Loucy (cell line): ENCODE results near the gene OBP2A.

Source experiments
- H2AFZ ChIP-seq: fragments of 200-600 bp; sonication (generic); 2 replicates; pipeline ENCODE4 v1.6.0; 2016; ENCODE audit warnings: antibody characterized with exemption, mild to moderate bottlenecking, low read length, moderate library complexity
- H3F3A ChIP-seq: fragments of 200-600 bp; 2 replicates; pipeline ENCODE4 v1.6.0; 2016; ENCODE audit warnings: antibody characterized with exemption, low read depth, mild to moderate bottlenecking
- H3K27me3 ChIP-seq: fragments of 200-600 bp; sonication (generic); 2 replicates; pipeline ENCODE4 v1.6.1; 2014; ENCODE audit warnings: low read length, mild to moderate bottlenecking; ENCODE audit not compliant: insufficient read depth, poor library complexity, severe bottlenecking
- H3K36me3 ChIP-seq: fragments of 200-600 bp; sonication (generic); 2 replicates; pipeline ENCODE4 v1.6.1; 2016; ENCODE audit warnings: low read length; ENCODE audit not compliant: insufficient read depth
- H3K4me1 ChIP-seq: fragments of 200-600 bp; sonication (generic); 2 replicates; pipeline ENCODE4 v1.5.1; 2014; ENCODE audit warnings: low read length, mild to moderate bottlenecking; ENCODE audit not compliant: insufficient read depth, poor library complexity, severe bottlenecking
- H3K4me2 ChIP-seq: fragments of 200-600 bp; sonication (generic); 2 replicates; pipeline ENCODE4 v1.6.0; 2014; ENCODE audit warnings: antibody characterized with exemption, low read length, low read depth, mild to moderate bottlenecking; ENCODE audit not compliant: poor library complexity, severe bottlenecking
- H3K4me3 ChIP-seq: fragments of 200-600 bp; sonication (generic); 2 replicates; pipeline ENCODE4 v1.5.1; 2014; ENCODE audit warnings: low read length, mild to moderate bottlenecking, mixed read lengths; ENCODE audit not compliant: poor library complexity, severe bottlenecking
- H3K79me2 ChIP-seq: fragments of 200-600 bp; sonication (generic); 2 replicates; pipeline ENCODE4 v1.6.1; 2014; ENCODE audit warnings: low read length; ENCODE audit not compliant: insufficient read depth
- H3K9ac ChIP-seq: fragments of 200-600 bp; sonication (generic); 2 replicates; pipeline ENCODE4 v1.6.0; 2014; ENCODE audit warnings: mild to moderate bottlenecking, low read depth, low read length, moderate library complexity; ENCODE audit not compliant: poor library complexity, severe bottlenecking
- H3K9me2 ChIP-seq: fragments of 200-600 bp; sonication (generic); replicated peaks from 2 replicates; pipeline ENCODE4 v1.6.1; 2016; ENCODE audit warnings: low read depth, low read length, mixed read lengths
- H3K9me3 ChIP-seq: fragments of 200-600 bp; sonication (generic); 2 replicates; pipeline ENCODE4 v1.6.1; 2014; ENCODE audit warnings: mild to moderate bottlenecking, antibody characterized with exemption, low read length, low read depth; ENCODE audit not compliant: insufficient read depth
- H4K20me1 ChIP-seq: fragments of 200-600 bp; sonication (generic); 2 replicates; pipeline ENCODE4 v1.6.0; 2014; ENCODE audit warnings: antibody characterized with exemption, low read length, mild to moderate bottlenecking; ENCODE audit not compliant: insufficient read depth, poor library complexity, severe bottlenecking
- EZH2phosphoT487 ChIP-seq: fragments of 200-600 bp; IDR thresholded peaks from 2 replicates; pipeline ENCODE4 v1.6.1; 2018; ENCODE audit warnings: antibody characterized with exemption, mild to moderate bottlenecking, moderate library complexity, borderline replicate concordance
- TF ChIP-seq, protein P1 (sequence below): fragments of 200-600 bp; sonication (generic); conservative IDR thresholded peaks from 2 replicates; pipeline ENCODE4 v1.5.1; 2014; ENCODE audit warnings: mild to moderate bottlenecking, antibody characterized with exemption, low read length

The OBP2A gene

DNA sequence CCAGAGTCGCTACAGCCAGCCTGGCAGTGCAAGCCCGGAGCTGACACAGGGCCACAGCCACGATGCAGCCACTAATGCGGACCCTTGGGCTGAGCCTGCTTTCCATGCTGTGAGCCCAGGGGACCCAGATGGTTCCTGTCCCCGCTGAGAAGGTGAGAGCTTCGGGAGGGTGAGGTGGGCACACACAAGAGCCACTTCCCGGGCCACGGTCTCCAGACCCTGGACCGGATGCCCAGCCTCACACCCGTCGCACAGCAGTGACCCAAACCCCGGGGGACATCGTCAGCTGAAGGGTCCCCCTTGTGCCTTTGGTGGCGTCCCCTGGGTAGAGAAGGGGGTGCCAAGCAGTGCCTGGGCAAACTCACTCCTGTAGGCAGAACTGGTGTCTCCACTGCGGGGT, 29.0 kb downstream of the OBP2A start:
- no peak overlapping the region for H3K4me2 ChIP-seq
- no peak for TF ChIP-seq EZH2phosphoT487
- TF ChIP-seq, protein P1, sequence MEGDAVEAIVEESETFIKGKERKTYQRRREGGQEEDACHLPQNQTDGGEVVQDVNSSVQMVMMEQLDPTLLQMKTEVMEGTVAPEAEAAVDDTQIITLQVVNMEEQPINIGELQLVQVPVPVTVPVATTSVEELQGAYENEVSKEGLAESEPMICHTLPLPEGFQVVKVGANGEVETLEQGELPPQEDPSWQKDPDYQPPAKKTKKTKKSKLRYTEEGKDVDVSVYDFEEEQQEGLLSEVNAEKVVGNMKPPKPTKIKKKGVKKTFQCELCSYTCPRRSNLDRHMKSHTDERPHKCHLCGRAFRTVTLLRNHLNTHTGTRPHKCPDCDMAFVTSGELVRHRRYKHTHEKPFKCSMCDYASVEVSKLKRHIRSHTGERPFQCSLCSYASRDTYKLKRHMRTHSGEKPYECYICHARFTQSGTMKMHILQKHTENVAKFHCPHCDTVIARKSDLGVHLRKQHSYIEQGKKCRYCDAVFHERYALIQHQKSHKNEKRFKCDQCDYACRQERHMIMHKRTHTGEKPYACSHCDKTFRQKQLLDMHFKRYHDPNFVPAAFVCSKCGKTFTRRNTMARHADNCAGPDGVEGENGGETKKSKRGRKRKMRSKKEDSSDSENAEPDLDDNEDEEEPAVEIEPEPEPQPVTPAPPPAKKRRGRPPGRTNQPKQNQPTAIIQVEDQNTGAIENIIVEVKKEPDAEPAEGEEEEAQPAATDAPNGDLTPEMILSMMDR = no peak

DNA sequence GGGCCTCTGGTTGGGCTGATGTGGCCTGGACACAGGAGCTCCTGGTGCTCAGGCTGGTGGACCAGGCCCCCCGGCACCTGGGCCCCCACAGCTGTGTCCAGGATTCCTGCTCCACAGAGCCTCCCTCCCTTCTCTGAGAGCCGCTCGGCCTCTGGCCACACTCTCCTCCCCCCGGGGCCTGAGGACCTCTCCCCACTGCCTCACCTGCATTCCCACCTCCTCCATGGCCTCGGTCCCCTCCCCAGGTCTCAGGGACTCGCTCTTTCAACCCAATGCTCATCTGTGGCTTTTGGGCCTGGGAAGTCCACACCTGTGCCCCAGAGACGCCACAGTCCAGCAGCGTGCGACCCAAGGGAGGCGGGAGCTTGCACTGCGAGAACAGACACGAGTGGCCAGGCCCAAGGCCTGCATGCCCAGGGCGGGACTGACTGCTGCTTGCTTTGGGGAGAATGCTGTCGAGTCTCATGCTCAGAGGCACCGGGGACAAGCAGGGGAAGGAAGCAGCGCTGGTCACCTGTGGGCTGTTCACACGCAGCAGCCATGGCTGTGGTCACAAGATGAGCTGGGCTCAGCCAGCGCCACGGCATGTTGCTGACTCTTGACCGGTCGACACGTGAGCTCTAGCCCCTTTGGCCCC, 30.2 kb downstream of the OBP2A start:
- TF ChIP-seq, protein P1 = no peak
- TF ChIP-seq EZH2phosphoT487 = no peak
- H3K79me2 ChIP-seq = no peaks in the 10 kb centered on the region
- H2AFZ ChIP-seq = no peak overlapping the region
- no peaks in the 10 kb centered on the region for H3K36me3 ChIP-seq
- no peak overlapping the region for H3K9ac ChIP-seq
- no peaks in the 10 kb centered on the region; the same call in 1 of the 2 replicates for H3K9me3 ChIP-seq
- H3K4me2 ChIP-seq = no peak overlapping the region
- no peaks in the 10 kb centered on the region for H3K9me2 ChIP-seq
- H3F3A ChIP-seq = no peaks in the 10 kb centered on the region
- H3K4me3 ChIP-seq = no peak overlapping the region
- no peaks in the 10 kb centered on the region for H3K4me1 ChIP-seq
- H4K20me1 ChIP-seq = no peaks in the 10 kb centered on the region
- H3K27me3 ChIP-seq = no peaks in the 10 kb centered on the region

More for the DNA sequence above, 29.0 kb downstream of the OBP2A start:
- Histone ChIP-seq H3K4me3 (no peak overlapping the region), H3K9me3 (no peaks in the 10 kb centered on the region; the same call in 1 of the 2 replicates), H2AFZ (no peak overlapping the region), H3K36me3 (no peaks in the 10 kb centered on the region), H3K79me2 (no peaks in the 10 kb centered on the region), H3K9ac (no peak overlapping the region), H3K27me3 (no peaks in the 10 kb centered on the region), H3K4me1 (no peaks in the 10 kb centered on the region), H4K20me1 (no peaks in the 10 kb centered on the region), H3K9me2 (no peaks in the 10 kb centered on the region), H3F3A (no peaks in the 10 kb centered on the region)

DNA sequence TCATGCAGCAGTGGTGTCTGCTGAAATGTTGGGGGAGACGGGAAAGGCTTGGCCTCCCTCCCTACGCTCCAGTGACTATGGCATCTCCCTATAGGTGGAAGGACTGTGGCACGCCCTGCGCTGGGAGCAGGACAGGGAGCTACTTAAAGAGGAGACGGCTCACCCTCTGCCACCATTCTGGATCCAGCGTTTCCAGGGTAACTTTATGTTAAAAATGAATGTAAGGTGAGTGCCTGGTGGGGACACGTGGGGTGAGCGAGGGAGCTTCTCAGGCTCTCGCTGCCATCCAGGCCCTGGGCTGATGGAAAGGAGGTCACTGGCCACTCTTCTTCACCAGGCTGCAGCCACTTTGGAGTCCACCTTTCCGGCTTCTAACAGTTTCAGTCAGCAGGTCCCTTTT, 31.3 kb downstream of the OBP2A start:
- Histone ChIP-seq H3K9me2 (no peaks in the 10 kb centered on the region), H3K9me3 (no peaks in the 10 kb centered on the region; the same call in 1 of the 2 replicates), H3K4me1 (no peaks in the 10 kb centered on the region), H3K4me2 (no peak overlapping the region), H2AFZ (no peak overlapping the region), H3K79me2 (no peaks in the 10 kb centered on the region), H3K36me3 (no peaks in the 10 kb centered on the region), H3F3A (no peaks in the 10 kb centered on the region), H3K4me3 (no peak overlapping the region), H3K27me3 (no peaks in the 10 kb centered on the region), H3K9ac (no peak overlapping the region), H4K20me1 (no peaks in the 10 kb centered on the region)
- no peak for TF ChIP-seq EZH2phosphoT487
- TF ChIP-seq, protein P1 = no peak
